Hematopoietic multipotent progenitor cell treated with erythropoietin and hydrocortisone succinate and interleukin-3 and kit ligand, for 6 days (in vitro differentiated cells): Measurements from ENCODE around the gene C1QTNF12.
"Not testable (repeated sequence)": the region's sequence is repeated elsewhere in the genome, so short reads cannot be mapped to it uniquely, and the experiment has no call there.

Experiments used
- DNase-seq: peaks from one replicate; pipeline ENCODE4 v3.0.0-alpha.2; 2015

C1QTNF12 gene

DNA sequence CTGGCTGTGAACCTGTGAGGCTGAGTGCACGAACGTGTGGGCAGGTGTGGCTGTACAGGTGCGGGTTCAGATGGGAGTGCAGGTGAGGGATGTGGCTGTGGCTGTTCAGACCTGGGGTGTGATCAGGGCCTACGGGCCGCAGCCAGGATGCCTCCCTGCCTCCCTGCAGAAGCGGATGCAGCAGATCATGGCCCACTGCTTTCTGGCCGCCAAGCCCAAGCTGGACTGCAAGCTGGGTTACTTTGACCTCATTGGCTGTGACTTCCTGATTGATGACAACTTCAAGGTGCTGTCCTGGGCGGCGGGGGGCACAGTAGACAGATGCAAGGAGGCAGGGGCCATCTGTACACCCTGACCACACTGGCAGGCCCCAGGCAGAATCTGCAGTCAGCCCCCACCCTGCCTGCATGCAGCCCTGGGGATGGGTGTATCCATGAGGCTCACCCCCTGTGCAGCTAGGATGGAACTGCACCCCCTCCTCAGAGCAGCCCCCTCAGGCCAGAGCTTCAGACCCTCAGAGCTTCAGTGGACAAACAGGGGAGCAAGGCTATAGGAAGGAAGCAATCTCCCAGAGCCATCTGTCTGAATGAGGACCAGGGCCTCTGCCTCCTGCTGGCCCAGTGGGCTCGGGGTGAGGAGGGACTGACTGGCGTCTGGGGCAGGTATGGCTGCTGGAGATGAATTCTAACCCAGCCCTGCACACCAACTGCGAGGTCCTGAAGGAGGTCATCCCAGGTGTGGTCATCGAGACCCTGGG lies 49.9 kb downstream of the C1QTNF12 start:
- DNase-seq, result no peak

- not testable (repeated sequence) for DNase-seq
Measured at GRCh38 chr1:1195726-1196125, 50.8 kb downstream of the C1QTNF12 start.

DNA sequence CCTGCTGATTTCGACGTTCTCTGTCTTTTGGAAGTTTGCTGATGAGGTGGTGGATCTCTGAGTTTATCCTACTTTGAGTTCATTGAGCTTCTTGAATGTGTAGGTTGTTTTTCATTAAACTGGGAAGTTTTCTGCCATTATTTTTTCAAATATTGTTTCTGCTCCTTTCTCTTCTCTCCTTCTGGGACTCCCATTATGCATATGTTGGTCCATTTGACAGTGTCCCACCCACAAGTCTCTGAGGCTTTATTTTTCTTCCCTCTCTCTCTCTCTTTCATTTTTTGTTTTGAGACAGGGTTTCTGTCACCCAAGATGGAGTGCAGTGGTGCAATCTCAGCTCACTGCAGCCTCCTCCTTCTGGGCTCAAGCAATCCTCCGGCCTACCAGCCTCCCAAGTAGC lies 51.8 kb downstream of the C1QTNF12 start:
- no peak for DNase-seq
